Gastroesophageal sphincter (tissue), 4 donors: ENCODE measurements around the gene SLC48A1. TPM values are rescaled to one million over a fixed set of nuclear protein-coding genes. Genes with fewer than 3 reads are reported as not detected.

Source experiments
- ATAC-seq: fragments of 150-250 bp; one replicate; pipeline ENCODE4 v1.9.1; 2016; ENCODE audit warnings: mild to moderate bottlenecking, moderate library complexity
- H3K27ac ChIP-seq, 4 donors: fragments of 200-600 bp; sonication (generic) in 3 of 4; 1 replicate in 3 of 4; 2 replicates in 1 of 4; pipeline ENCODE4 v1.5.1; 2016 to 2019
- H3K27me3 ChIP-seq: fragments of 200-600 bp; sonication (generic); one replicate; pipeline ENCODE4 v1.5.1; 2019
- H3K36me3 ChIP-seq, 2 donors: fragments of 200-600 bp; sonication (generic); one replicate each; pipeline ENCODE4 v1.5.1; 2019; ENCODE audit warnings: control low read depth in 1 of 2
- H3K4me1 ChIP-seq, 3 donors: fragments of 200-600 bp; sonication (generic); 1 replicate in 2 of 3; 2 replicates in 1 of 3; pipeline ENCODE4 v1.5.1; 2016 to 2019; ENCODE audit warnings: control low read depth in 2 of 3
- H3K4me3 ChIP-seq, 2 donors: fragments of 200-600 bp; sonication (generic); one replicate each; pipeline ENCODE4 v1.5.1; 2019; ENCODE audit warnings: mild to moderate bottlenecking in 1 of 2, moderate library complexity in 1 of 2
- H3K9me3 ChIP-seq, 3 donors: fragments of 200-600 bp; sonication (generic); one replicate each; pipeline ENCODE4 v1.5.1; 2017 to 2019; ENCODE audit warnings: control low read depth in 2 of 3
- EP300 ChIP-seq: sonication (generic); formaldehyde crosslinking; IDR thresholded peaks from one replicate; pipeline ENCODE4 v1.6.1; 2017; ENCODE audit warnings: antibody characterized with exemption, mild to moderate bottlenecking
- POLR2A ChIP-seq, 2 donors: fragments of 450-650 bp; IDR thresholded peaks; one replicate each; pipeline ENCODE4 v1.6.1; 2017; ENCODE audit warnings: antibody characterized with exemption in 2 of 2, mild to moderate bottlenecking in 2 of 2, moderate library complexity in 1 of 2
- POLR2AphosphoS5 ChIP-seq: sonication (generic); formaldehyde crosslinking; IDR thresholded peaks from one replicate; pipeline ENCODE4 v1.6.1; 2017; ENCODE audit warnings: antibody characterized with exemption
- WGBS, 2 donors: methylation state at CpG; one replicate each; pipeline ENCODE4 v1.1.5; 2018; ENCODE audit warnings: low coverage in 1 of 2; 5-methylcytosine and 5-hydroxymethylcytosine counted together
- total RNA-seq, 4 donors: library from RNA; depleted of rRNA; stranded (reverse); fragments of >200 nt; gene quantifications; one replicate each; pipeline ENCODE4 v1.1.0, GENCODE V29; 2016
- TF ChIP-seq, protein P1 (sequence below), 4 experiments: fragments of 200-600 bp in 2 of 4; fragments of 450-650 bp in 2 of 4; sonication (generic) in 1 of 4; IDR thresholded peaks; one replicate each; pipeline ENCODE4 v1.5.1; 2017 to 2019; ENCODE audit warnings: antibody characterized with exemption in 4 of 4, mild to moderate bottlenecking in 2 of 4, moderate library complexity in 2 of 4

The SLC48A1 gene
- total RNA-seq, 4 donors from 2014 or later = 40.7 to 66.8 (median 53.3) TPM

DNA sequence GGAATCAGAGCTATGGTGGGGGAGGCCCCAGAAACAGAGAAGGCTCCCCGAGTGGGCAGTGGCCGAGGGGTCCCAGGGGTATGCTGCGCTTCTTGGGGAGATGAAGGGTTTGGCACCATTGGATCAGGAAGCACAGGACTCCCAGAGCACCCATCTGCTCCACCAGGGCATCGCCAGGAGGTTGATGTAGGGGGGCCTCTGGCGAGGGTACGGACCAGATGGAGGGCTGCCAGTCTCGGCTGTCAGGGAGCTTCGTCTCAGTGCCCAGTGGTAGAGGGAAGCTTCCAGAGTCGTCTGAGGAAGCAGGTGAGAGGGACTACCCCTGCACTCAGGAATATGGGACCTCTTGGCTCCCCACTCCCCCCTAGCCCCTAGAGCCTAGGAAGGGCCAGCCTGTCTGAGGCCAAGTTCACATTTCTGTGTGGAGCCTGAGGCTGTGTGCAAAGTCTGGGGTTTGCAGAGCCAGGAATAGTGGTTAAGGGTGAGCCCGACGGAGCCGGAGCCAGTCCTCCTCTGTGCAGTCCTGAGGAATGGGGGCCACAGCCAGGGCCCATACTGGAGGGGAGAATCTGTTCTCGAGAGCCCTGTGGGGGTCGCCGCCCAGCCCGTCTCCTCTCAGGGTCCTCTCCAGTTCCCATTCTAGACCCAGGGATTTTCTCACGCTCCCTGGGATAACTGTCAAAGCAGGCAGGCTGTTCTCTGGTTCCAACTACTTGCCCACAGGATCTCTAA lies 10.2 kb downstream of the SLC48A1 start:
- Histone ChIP-seq H3K36me3 (peaks cover 0 to 82% of the 10 kb centered on the region in 2 donors), H3K27me3 (no peaks in the 10 kb centered on the region), H3K4me3 (no peak overlapping the region), H3K27ac (peak overlapping the region in 3 of 4 donors; percentile 36 to 50 (median 43)), H3K4me1 (peaks cover 0 to 58% (median 23%) of the 10 kb centered on the region in 3 donors), H3K9me3 (no peaks in the 10 kb centered on the region)
- 60% methylated on average over 1 of the region's 17 CpGs; no CpG with 5 or more reads in 1 of the 2 donors for WGBS, 2 donors
- no peak for ATAC-seq
- TF ChIP-seq, protein P1, sequence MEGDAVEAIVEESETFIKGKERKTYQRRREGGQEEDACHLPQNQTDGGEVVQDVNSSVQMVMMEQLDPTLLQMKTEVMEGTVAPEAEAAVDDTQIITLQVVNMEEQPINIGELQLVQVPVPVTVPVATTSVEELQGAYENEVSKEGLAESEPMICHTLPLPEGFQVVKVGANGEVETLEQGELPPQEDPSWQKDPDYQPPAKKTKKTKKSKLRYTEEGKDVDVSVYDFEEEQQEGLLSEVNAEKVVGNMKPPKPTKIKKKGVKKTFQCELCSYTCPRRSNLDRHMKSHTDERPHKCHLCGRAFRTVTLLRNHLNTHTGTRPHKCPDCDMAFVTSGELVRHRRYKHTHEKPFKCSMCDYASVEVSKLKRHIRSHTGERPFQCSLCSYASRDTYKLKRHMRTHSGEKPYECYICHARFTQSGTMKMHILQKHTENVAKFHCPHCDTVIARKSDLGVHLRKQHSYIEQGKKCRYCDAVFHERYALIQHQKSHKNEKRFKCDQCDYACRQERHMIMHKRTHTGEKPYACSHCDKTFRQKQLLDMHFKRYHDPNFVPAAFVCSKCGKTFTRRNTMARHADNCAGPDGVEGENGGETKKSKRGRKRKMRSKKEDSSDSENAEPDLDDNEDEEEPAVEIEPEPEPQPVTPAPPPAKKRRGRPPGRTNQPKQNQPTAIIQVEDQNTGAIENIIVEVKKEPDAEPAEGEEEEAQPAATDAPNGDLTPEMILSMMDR (IDR thresholded peaks at IDR 0.05) = no peak
- TF ChIP-seq EP300 (no peak), POLR2AphosphoS5 (no peak), POLR2A (IDR thresholded peaks at IDR 0.05) (no peak)

DNA sequence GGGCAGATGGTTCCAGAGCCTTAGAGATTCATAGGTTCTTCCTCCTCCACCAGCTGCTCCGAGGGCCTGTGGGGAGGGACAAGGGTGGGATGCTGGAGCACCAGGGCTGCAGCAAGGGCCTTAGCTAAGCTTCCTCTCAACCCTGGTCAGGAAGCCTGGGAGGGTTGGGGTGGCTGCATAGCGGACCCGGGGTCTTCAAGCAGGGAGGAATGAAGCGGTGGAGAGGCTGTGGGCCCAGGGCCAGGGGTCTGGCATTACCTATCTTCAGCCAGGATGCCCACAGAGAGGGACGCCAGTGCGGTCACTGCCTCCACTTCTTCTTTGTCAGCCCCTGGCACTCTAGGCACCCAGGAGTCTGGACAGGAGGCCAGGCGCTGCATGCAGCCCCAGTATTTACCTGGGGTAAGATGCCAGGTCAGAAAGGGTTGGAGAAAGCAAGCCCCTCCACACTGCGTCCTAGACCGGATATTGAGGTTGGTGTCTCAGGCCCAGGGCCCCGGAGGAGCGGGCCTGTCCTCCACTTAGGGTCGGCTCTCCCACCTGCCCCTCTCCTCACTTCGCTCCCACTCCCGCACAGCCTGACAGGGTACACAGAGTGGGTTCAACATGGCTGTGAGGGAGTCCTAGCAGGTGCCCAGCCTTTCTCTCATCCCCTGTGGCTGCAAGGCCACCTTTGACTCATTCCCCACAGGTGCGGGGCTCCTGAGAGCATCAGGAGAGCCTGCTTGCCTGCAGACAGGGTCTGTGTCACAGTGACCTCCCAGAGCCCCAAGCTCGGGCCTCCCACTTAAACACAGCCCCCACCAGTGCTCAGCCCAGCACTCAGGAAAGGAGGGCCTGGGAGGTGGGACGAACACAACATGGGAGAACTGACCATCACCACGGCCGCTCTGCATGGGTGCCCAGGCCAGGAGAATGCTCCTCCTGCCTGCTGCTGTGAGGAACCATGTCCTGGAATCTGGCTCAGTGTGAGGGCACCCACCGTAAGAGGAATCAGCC lies 11.1 kb downstream of the SLC48A1 start:
- no peak for ATAC-seq
- Histone ChIP-seq H3K4me1 (peaks cover 0 to 49% (median 16%) of the 10 kb centered on the region in 3 donors), H3K9me3 (no peaks in the 10 kb centered on the region), H3K27me3 (no peaks in the 10 kb centered on the region), H3K4me3 (no peak overlapping the region), H3K27ac (peak overlapping the region in 3 of 4 donors; percentile 36 to 65 (median 50)), H3K36me3 (peaks cover 0 to 92% of the 10 kb centered on the region in 2 donors)
- TF ChIP-seq POLR2AphosphoS5 (no peak), POLR2A (IDR thresholded peaks at IDR 0.05) (no peak), EP300 (no peak)
- TF ChIP-seq, protein P1 (IDR thresholded peaks at IDR 0.05) = no peak
- WGBS, 2 donors = 76% methylated on average over 4 of the region's 20 CpGs; no CpG with 5 or more reads in 1 of the 2 donors

DNA sequence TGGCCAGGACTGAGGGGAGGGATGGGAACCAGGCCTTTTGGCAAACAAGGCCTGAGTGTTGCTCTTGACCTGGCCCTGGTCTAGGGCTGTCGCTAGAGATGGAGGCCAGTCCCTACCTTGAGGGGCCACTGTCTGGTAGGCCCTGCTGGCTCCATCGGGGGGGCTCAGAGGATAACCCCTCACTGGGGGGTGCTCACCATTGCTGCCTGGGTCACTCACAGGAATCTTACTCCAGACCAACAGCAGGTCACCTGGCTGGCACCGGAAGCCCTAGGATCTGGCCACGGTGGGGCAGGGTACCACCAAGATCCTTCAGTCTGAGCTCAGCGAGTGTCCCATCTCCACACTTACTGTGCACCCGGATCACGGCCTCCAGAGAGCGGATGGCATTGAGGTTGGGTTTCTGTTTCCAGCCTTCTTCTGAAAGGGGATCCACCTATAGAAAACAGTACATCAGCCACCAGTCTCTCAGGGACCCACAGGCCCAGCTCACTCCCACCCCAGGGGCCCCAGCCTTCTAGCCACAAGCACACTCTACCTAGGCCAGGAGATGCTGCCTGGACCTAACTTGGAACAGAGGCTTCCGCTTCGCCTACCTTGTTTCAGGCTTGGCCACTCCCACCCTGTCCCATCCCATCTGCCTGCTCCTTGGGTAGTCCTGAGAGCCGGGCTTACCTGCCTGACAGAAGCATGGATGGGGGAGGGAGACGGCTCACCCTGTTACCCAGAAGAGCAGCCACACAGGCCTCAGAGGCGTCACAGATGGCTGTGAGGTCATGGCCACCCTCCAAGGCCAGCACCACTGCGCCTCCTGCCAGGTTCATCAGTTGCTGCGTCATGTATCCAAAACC lies 12.2 kb downstream of the SLC48A1 start:
- TF ChIP-seq POLR2AphosphoS5 (peak; percentile 35), EP300 (no peak), POLR2A (IDR thresholded peaks at IDR 0.05) (no peak)

DNA sequence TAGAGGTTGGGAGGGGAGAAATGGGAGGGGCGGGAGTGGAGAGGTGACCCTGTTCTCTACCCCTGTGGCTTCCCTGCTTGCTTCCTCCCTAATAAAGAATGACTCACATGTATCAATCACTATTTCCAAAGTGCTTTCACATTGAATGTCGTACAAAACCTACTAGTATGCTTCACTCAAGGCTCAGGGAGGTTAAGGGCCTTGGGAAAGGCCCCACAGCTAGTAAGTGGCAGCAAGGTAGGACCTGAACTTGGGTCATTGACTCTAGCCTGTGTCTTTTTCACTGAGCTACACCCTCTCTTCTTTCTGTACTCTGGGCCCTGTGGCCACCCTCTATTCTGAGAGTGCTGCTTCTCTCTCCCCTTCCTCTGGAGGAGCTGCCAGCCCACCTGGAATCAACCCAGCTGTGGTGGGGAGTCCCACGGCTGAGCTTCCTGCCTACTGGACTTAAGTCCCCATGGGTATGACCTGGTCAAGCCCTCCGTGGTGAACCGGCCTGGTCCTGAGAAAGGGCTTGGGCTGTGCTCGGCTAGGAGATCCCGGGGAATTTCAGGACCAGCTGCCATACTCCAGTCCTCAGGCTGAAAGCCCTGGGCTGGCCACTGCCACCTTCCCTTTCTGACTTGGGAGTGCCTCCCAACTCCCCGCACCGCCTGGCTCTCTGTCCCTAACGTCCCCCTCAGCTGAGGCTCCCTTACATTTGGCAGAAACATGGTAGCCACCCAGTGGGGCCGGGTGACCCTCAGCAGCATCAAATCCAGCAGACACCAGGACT lies 13.0 kb downstream of the SLC48A1 start:
- no peak for ATAC-seq
- H3K36me3 ChIP-seq = peaks cover 0 to 100% of the 10 kb centered on the region in 2 donors
- 73 to 90% methylated on average over 2 to 5 of the region's 11 CpGs for WGBS, 2 donors
- TF ChIP-seq POLR2A (IDR thresholded peaks at IDR 0.05) (no peak), POLR2AphosphoS5 (no peak), EP300 (no peak)
- TF ChIP-seq, protein P1 (IDR thresholded peaks at IDR 0.05) = no peak
- H3K27me3 ChIP-seq = no peaks in the 10 kb centered on the region
- H3K4me1 ChIP-seq = peaks cover 0 to 37% (median 10%) of the 10 kb centered on the region in 3 donors
- no peaks in the 10 kb centered on the region for H3K9me3 ChIP-seq
- peak overlapping the region in 3 of 4 donors; percentile 65 to 79 (median 65) for H3K27ac ChIP-seq
- H3K4me3 ChIP-seq = no peak overlapping the region

More for the DNA sequence above, 12.2 kb downstream of the SLC48A1 start:
- H3K9me3 ChIP-seq = no peaks in the 10 kb centered on the region
- H3K4me3 ChIP-seq = no peak overlapping the region
- peaks cover 0 to 99% of the 10 kb centered on the region in 2 donors for H3K36me3 ChIP-seq
- H3K27me3 ChIP-seq = no peaks in the 10 kb centered on the region
- ATAC-seq = peak; percentile 27
- peaks cover 0 to 37% (median 10%) of the 10 kb centered on the region in 3 donors for H3K4me1 ChIP-seq
- no CpG with 5 or more reads among the region's 15 CpGs for WGBS, 2 donors
- H3K27ac ChIP-seq = peak overlapping the region in 3 of 4 donors; percentile 65 to 79 (median 65)
